ENCODE results near the gene RPGRIP1. TPM values are rescaled to one million over a fixed set of nuclear protein-coding genes. Genes with fewer than 3 reads are reported as not detected.

The RPGRIP1 gene
- total RNA-seq, 1 experiment from 2014 or later = 0.07 TPM

- Mint-ChIP-seq H3K27me3 (ENCODE audit: low read depth) (no peaks in the 10 kb centered on the region; the same call in 1 of the 2 replicates), H3K36me3 (ENCODE audit: insufficient read depth in 1 of 3, low read depth in 3 of 3) (peaks cover 67 to 94% (median 83%) of the 10 kb centered on the region in 3 experiments), H3K27ac (peak overlapping the region in 1 of 3 experiments; percentile 56; a peak in 2 of 7 replicates), H3K4me1 (peaks cover 55 to 69% of the 10 kb centered on the region in 2 experiments), H3K9me3 (no peaks in the 10 kb centered on the region; a peak in 1 of 5 replicates), H3K4me3 (peak overlapping the region; percentile 3 to 4; a peak in 4 of 5 replicates)
- H3K79me2 ChIP-seq (ENCODE audit: insufficient read depth, low read length) = peaks cover 88% of the 10 kb centered on the region
- no peak overlapping the region for H2BK15ac ChIP-seq (ENCODE audit: low read depth, low read length)
- no peak overlapping the region for H2BK12ac ChIP-seq (ENCODE audit: insufficient read length, low read depth, low read length)
- DNase-seq = no peak
- no peak overlapping the region for H3K4me2 ChIP-seq (ENCODE audit: insufficient read depth, insufficient read length, low read length)
- H3K4me1 ChIP-seq (ENCODE audit: insufficient read depth, low read length) = peaks cover 2% of the 10 kb centered on the region; the same call in 1 of the 2 replicates
- no peaks in the 10 kb centered on the region for H4K20me1 ChIP-seq (ENCODE audit: control insufficient read depth, insufficient read depth, insufficient read length)
- H3K27me3 ChIP-seq (ENCODE audit: insufficient read depth, low read length) = no peaks in the 10 kb centered on the region
- no peaks in the 10 kb centered on the region for H3K9me3 ChIP-seq (ENCODE audit: control insufficient read depth, low read depth, low read length)
- no peak overlapping the region for H2AFZ ChIP-seq (ENCODE audit: low read length)
- H3K23me2 ChIP-seq (ENCODE audit: insufficient read length, low read depth, low read length, poor library complexity, severe bottlenecking) = peaks cover 3% of the 10 kb centered on the region
- no peak for TF ChIP-seq CTCF (conservative IDR thresholded peaks at IDR 0.05)
- no peak overlapping the region for H4K91ac ChIP-seq (ENCODE audit: insufficient read length, low read depth, low read length)
- no peak overlapping the region for H4K5ac ChIP-seq (ENCODE audit: insufficient read length, low read depth, low read length)
- no peak overlapping the region for H3K14ac ChIP-seq (ENCODE audit: insufficient read depth, low read length)
- H3K23ac ChIP-seq (ENCODE audit: insufficient read length, low read depth, low read length) = no peak overlapping the region
- H3K9ac ChIP-seq (ENCODE audit: extremely low read depth, insufficient read length, low read length) = no peak overlapping the region
- no peak overlapping the region for H3K56ac ChIP-seq (ENCODE audit: insufficient read length, low read depth, low read length)
- 100% methylated on average over 1 of the region's 5 CpGs for WGBS (ENCODE audit: extremely low coverage, insufficient read length, low lambda C conversion rate)
- H2BK5ac ChIP-seq (ENCODE audit: insufficient read length, low read length) = no peak overlapping the region
- H3K18ac ChIP-seq (ENCODE audit: insufficient read length, low read depth, low read length) = no peak overlapping the region
- no peak overlapping the region for H2BK120ac ChIP-seq (ENCODE audit: low read depth, low read length, poor library complexity, severe bottlenecking)
- H2AK5ac ChIP-seq (ENCODE audit: insufficient read length, low read length) = no peak overlapping the region
- peaks cover 3% of the 10 kb centered on the region for H3K79me1 ChIP-seq (ENCODE audit: insufficient read depth, low read depth, low read length, poor library complexity, severe bottlenecking)
- H4K8ac ChIP-seq (replicated peaks; ENCODE audit: insufficient read length, low read depth, low read length) = no peak overlapping the region
- H3K4ac ChIP-seq (ENCODE audit: low read depth, low read length) = no peak overlapping the region
- no peak overlapping the region for H2BK20ac ChIP-seq (ENCODE audit: low read depth, low read length, poor library complexity, severe bottlenecking)
- no peak overlapping the region for H3K27ac ChIP-seq (ENCODE audit: insufficient read length, low read depth, low read length)
- no peak overlapping the region for H3T11ph ChIP-seq (ENCODE audit: low read length)
Measured at GRCh38 chr14:21258889-21259787, 20.7 kb upstream of the RPGRIP1 start.
